Lower lobe of right lung (tissue), 2 donors: Measurements from ENCODE around the gene U2SURP. TPM values are rescaled to one million over a fixed set of nuclear protein-coding genes. Genes with fewer than 3 reads are reported as not detected.

Experiments
- ATAC-seq, 2 donors: fragments of 200-7000 bp; cut with Tn5 transposase; one replicate each; pipeline ENCODE4 v1.9.1; 2020 to 2022; ENCODE audit warnings: mild to moderate bottlenecking in 2 of 2, moderate library complexity in 2 of 2
- DNase-seq: peaks from one replicate; pipeline ENCODE4 v3.0.0-alpha.2; 2020
- H3K27ac ChIP-seq: fragments of 200-600 bp; one replicate; pipeline ENCODE4 v1.8.0; 2022
- H3K27me3 ChIP-seq: fragments of 200-600 bp; one replicate; pipeline ENCODE4 v1.8.0; 2022; ENCODE audit warnings: low read depth
- H3K36me3 ChIP-seq: fragments of 200-600 bp; one replicate; pipeline ENCODE4 v1.8.0; 2022; ENCODE audit warnings: mild to moderate bottlenecking
- H3K4me1 ChIP-seq: fragments of 200-600 bp; one replicate; pipeline ENCODE4 v1.8.0; 2022
- H3K4me3 ChIP-seq: fragments of 200-600 bp; one replicate; pipeline ENCODE4 v1.8.0; 2022; ENCODE audit warnings: mild to moderate bottlenecking
- H3K9me3 ChIP-seq: fragments of 200-600 bp; one replicate; pipeline ENCODE4 v1.8.0; 2022
- CTCF ChIP-seq: fragments of 200-600 bp; IDR thresholded peaks from one replicate; pipeline ENCODE4 v1.8.0; 2022; ENCODE audit warnings: antibody characterized with exemption, mild to moderate bottlenecking
- intact Hi-C: fragments of 100-400 bp; cut with DNase I; formaldehyde crosslinking; loops from one replicate; pipeline ENCODE4 v1.11.0; 2022
- total RNA-seq: library from RNA; stranded (reverse); fragmentation: NEBNext Ultra II Directional; extraction: Animal tissue kit (Norgen Biotek cat#: 25700); gene quantifications from one replicate; pipeline ENCODE4 v1.2.1, GENCODE V29; 2021
- donor health status: DM: no; HTN: yes; CAD: no; lungs with severe emphysema.

Gene U2SURP
- total RNA-seq, 1 donor from 2014 or later: 74.0 TPM

GRCh38 chr3:143105170-143105569 is 103.8 kb downstream of the U2SURP start:
- Histone ChIP-seq H3K27me3 (no peaks in the 10 kb centered on the region), H3K4me3 (no peak overlapping the region), H3K36me3 (no peaks in the 10 kb centered on the region), H3K27ac (no peak overlapping the region), H3K9me3 (peaks cover 19% of the 10 kb centered on the region), H3K4me1 (no peaks in the 10 kb centered on the region)
- no peak for TF ChIP-seq CTCF
- no peak for ATAC-seq
- no peak for DNase-seq
- intact Hi-C loops: no loop called here

GRCh38 chr3:143109861-143110260 is 108.5 kb downstream of the U2SURP start:
- no peaks in the 10 kb centered on the region for H3K36me3 ChIP-seq
- H3K27ac ChIP-seq: no peak overlapping the region
- H3K4me3 ChIP-seq: no peak overlapping the region
- H3K4me1 ChIP-seq: no peaks in the 10 kb centered on the region
- DNase-seq: no peak
- no peak for ATAC-seq
- no peak for TF ChIP-seq CTCF
- H3K27me3 ChIP-seq: no peaks in the 10 kb centered on the region
- H3K9me3 ChIP-seq: peaks cover 14% of the 10 kb centered on the region
- intact Hi-C loops: no loop called here

Other genes with a start within 250 kb of the U2SURP start
- gene PCOLCE2, start 112.5 kb upstream of the U2SURP start, total RNA-seq: 41.0 TPM
- not detected for gene PAQR9, start 37.9 kb upstream of the U2SURP start, total RNA-seq
- gene CHST2, start 118.2 kb downstream of the U2SURP start, total RNA-seq: 6.2 TPM